Right ventricle myocardium inferior (tissue), 1 donor: ENCODE measurements around the gene NFKB1. TPM values are rescaled to one million over a fixed set of nuclear protein-coding genes. Genes with fewer than 3 reads are reported as not detected.

ENCODE experiments used
- ATAC-seq: fragments of 200-7000 bp; cut with Tn5 transposase; one replicate; pipeline ENCODE4 v1.9.1; 2020; ENCODE audit warnings: mild to moderate bottlenecking, moderate library complexity
- DNase-seq: peaks from one replicate; pipeline ENCODE4 v3.0.0; 2021; ENCODE audit errors: missing footprints
- intact Hi-C: fragments of 100-400 bp; cut with DNase I; formaldehyde crosslinking; loops from one replicate; pipeline ENCODE4 v1.11.0; 2022
- total RNA-seq: library from RNA; stranded (reverse); fragmentation: NEBNext Ultra II Directional; extraction: Animal tissue kit (Norgen Biotek cat#: 25700); gene quantifications from one replicate; pipeline ENCODE4 v1.2.1, GENCODE V29; 2021
- donor health status: DM: no; HTN: yes; CAD: no; lungs with severe emphysema.

Gene NFKB1
- total RNA-seq, 1 donor from 2014 or later: 20.6 TPM

DNA sequence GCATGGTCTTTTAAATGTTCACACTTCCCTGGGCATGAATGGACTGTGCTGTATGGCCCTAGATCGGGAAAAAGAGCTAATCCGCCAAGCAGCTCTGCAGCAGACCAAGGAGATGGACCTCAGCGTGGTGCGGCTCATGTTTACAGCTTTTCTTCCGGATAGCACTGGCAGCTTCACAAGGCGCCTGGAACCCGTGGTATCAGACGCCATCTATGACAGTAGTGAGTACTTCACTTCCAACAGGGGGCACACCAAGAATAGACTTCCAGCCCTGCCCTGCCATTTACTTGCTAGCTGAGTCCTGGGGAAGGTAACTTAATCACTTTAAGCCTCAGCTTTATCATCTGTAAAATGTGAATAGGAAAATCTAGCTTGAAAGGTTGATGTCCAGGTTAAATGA lies 77.7 kb downstream of the NFKB1 start:
- no peak for DNase-seq
- intact Hi-C loops: no loop called here
- ATAC-seq: no peak

DNA sequence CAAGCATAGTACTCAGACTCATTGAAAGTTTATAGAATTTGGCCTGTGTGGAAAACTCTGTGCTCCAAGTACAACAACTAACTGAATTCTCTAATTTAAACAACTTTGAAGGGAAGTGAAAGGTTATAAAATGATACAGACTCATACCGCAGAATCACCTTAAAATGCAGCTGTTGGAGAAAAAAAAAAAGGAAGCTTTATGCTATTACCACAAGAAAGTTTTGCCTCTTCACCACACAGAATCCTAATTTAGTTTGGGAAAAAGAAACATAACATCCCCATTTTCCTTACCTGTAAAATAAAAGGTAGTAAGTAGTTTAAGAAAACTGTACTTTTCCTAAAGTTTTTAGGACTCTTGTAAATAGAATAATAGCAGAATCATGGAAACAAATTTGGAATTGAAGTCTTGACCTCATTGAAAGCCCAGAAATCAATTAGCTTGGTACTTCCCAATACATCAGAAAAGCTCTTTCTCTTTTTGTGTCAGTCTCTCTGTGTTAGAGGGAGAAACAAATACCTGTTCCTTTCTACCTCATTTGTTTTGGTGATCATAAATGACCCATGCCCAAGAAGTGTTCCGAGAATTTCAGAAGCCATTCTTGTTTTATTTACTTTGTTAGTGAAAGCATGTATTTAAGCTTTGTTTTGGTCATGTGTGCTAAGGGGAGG lies 78.8 kb downstream of the NFKB1 start:
- intact Hi-C loops: no loop called here
- DNase-seq (no peak), ATAC-seq (no peak)

DNA sequence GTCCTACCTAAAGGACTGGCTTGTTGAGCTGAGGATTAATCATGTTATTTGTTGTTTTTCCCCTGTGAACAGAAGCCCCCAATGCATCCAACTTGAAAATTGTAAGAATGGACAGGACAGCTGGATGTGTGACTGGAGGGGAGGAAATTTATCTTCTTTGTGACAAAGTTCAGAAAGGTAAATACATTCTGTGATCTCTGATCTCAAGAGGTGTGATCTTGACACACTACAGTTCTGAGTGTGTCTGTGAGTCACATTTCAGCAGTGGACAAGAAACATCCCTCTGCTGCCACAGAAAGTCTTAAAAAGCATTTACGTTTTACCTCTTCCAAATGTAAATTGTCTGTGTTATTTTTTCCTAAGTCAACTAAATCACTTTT lies 79.3 kb downstream of the NFKB1 start:
- intact Hi-C loops: no loop called here
- no peak for DNase-seq
- ATAC-seq: no peak

DNA sequence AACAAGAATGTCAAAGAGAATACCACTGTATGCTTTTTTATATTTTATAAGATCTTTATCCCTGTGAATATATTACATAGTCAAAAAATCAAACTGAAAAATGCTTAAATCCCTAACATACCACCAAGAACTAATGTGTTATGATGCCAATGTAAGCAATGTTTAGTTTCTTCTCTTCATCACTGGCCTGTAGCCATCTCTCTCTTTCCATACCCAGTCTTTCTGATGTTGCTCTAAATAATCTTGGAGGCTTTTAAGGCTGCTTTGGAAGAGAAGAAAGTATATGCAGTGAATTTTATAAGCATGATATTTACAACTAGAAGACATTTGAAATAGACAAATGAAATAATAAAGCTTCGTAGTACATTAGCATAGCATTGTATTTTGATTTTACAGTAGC lies 82.9 kb downstream of the NFKB1 start:
- ATAC-seq (no peak), DNase-seq (no peak)
- intact Hi-C loops: no loop called here

DNA sequence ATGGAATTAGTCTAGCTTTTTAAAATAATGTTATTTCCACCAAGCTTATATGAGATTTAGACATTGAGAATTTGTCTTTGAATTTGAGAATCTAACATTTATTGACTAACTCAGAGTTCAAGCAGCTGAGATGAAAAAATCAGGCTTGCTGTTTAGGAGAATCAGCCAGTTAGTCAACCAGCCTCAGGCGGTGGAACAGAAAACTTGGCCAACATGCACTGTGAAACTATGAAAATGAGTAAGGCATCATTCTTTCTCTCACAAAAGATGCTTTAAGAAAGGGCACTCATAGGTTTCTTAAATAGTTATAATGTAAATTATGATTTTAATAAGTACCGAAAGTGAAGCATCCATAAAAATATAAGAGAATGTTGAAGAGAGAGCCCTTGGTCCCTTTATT lies 84.2 kb downstream of the NFKB1 start:
- intact Hi-C loops: no loop called here
- DNase-seq: no peak
- ATAC-seq: no peak

DNA sequence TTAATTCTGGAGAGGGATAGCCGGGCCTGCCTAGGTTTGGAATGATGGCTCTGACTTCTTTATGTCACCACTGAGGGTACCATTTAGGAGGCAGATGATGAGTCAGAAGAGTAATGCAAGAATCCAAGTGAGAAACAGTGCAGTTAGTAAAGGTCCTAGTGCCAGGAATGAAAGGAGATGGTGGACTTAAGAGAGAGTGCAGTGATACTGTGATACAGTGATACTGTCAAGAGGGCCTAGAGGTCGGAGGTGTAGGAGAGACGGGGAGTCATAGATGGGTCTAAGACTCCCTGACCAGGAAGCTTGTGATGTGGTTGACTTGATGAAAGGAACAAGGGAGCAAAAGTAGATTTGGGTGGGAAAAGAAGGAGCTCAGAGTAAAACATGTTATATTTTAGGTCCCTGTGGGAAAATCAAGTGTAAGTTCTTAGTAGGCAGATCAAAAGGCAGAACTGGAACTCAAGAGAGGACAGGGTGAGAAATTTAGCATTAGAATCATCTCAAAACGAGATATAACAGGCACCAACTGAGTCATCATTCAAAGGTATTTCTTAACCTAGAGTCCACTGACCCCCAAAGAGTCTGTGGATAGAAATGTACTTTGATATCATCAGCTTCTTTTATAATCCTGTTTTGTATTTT lies 85.0 kb downstream of the NFKB1 start:
- DNase-seq: no peak
- ATAC-seq: no peak
- intact Hi-C loops: no loop called here

DNA sequence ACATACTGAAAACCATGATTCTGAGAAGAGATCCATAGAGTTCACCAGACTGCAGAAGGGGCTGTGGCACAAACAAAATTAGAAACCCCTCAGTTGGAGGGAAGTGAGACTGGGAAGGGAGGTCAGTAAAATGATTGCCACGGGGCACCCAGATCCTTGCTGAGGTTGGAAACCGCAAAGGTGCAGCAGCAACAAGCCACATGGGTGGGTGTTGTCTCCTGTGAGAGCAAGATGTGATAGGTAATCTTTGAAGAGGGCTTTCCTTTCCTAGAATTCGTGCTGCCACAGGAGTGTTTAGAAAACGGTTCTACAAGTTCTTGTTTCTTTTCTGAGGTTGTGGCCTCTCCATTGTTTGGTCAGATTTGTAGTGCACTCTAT lies 85.5 kb downstream of the NFKB1 start:
- DNase-seq (no peak), ATAC-seq (no peak)
- intact Hi-C loops: no loop called here

DNA sequence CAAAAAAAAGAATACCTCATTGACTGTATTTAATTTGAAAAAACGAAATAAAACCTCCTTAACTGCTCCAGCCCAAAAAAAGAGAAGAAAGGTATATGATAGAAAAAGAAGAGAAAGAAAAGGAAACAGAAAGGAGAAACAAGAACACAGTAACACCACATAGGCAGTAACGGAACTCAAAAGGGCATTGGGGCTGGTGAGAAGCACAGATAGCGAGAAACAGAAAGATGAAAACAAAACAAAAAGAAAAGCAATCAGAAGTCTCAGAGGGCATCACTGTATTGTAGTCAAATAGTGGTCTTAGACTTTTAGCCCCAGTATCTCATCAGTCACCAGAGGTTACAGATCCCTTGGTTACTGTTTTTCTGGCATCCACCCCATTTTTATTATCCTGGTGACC lies 88.6 kb downstream of the NFKB1 start:
- intact Hi-C loops: no loop called here
- no peak for DNase-seq

DNA sequence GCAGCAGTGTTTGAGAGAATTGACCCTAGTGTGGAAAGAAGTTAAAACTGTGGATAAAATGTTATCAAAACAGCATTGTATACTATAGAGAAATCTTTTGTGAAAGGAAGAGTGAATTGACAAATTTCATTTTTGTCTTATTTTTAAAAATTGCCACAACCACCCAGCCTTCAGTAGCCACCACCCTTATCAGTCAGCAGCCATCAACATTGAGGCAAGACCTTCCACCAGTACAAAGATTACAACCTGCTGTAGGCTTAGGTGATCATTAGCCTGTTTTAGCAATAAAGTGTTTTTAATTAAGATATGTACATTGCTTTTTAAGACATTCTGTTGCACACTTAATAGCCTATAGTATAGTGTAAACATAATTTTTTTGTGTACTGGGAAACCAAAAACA lies 91.1 kb downstream of the NFKB1 start:
- DNase-seq (no peak), ATAC-seq (no peak)
- intact Hi-C loops: no loop called here

More for the DNA sequence above, 88.6 kb downstream of the NFKB1 start:
- no peak for ATAC-seq

DNA sequence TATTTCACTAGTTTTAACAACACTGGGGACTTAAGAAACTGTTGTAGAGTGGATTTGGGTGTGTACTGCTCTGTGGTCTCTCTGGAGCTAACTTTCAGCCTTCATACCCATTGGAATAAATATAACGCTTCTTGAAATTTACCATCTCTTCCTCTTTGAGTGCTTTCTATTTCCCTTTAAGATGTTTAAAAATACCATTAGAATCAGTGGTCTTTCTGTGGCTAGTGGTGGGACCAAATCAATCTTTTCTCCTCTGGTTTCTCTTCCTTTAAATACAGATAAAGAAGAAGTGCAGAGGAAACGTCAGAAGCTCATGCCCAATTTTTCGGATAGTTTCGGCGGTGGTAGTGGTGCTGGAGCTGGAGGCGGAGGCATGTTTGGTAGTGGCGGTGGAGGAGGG lies 92.0 kb downstream of the NFKB1 start:
- intact Hi-C loops: no loop called here
- DNase-seq: no peak
- no peak for ATAC-seq

DNA sequence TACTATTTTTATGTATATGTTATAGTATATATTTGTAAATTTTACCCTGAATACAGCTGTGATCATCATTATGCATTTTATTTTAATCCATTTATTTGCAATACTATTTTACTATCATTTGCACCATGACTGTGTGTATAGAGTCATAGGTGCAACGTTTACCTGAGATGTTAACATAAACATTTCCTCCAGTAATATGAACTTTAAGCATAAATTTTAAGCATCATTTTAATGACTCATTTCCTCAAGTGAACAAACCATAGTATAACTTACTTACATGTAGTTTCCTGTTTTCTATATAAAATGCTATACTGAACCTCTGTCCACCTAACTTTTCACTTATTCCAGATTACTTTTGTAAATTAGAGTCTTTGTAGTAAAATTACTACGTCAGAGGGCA lies 92.8 kb downstream of the NFKB1 start:
- no peak for ATAC-seq
- intact Hi-C loops: no loop called here
- no peak for DNase-seq

DNA sequence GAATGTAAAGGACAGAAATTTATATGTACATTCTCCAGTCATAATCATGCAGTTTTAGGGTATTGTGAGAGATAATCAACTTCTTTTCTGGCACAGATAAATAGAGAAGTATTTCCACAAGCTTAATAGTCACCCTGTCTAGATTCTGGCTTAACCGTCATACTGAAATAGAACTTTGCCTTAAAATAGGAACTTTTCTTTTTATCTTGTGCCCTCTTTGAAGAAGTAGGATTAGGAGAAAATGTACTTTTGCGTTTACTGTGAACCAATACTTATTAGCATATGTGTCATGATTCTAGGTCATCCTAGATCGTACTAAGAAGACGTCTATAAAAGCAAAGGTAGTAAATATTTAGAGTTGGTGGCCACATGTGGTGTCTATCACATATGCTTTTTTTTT lies 95.4 kb downstream of the NFKB1 start:
- DNase-seq (no peak), ATAC-seq (no peak)
- intact Hi-C loops: loop anchor here (5.0 kb wide), 1 partner anchor 94 kb away; the partner anchor contains the start of gene NFKB1

DNA sequence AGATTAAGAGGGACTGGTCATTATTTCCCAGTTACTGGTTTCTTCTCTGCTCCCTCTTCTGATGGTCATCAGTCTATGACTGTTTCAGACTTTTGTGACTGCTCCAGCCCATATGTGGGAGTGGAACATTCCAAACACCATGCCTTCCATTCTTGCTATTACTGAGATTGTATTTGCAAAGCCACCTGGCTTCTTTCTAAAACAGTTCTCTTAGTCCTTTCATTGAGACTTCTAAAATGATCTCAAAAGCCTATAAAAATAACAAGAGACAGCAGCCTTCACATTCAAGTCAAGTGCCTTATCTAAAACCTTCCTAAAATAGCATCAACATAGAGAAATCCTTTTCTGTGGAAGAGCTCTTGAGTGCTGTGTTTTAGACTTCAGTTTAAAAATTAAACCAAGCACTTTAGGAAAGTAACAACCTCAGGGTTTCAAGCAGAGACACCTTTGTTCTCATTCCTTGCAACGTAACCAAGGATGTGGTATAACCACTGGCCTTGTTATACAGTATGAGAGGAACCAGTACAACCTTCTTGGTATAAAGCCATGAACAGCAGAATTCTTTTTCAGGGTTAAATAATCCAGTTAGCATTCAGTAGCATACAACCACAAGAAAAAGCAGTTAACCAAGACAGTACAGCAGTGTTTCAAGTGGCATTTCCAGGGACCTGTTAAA lies 97.1 kb downstream of the NFKB1 start:
- DNase-seq (no peak), ATAC-seq (peak; percentile 48)
- intact Hi-C loops: loop anchor here (5.0 kb wide), 1 partner anchor 96 kb away; the partner anchor contains the start of gene NFKB1

DNA sequence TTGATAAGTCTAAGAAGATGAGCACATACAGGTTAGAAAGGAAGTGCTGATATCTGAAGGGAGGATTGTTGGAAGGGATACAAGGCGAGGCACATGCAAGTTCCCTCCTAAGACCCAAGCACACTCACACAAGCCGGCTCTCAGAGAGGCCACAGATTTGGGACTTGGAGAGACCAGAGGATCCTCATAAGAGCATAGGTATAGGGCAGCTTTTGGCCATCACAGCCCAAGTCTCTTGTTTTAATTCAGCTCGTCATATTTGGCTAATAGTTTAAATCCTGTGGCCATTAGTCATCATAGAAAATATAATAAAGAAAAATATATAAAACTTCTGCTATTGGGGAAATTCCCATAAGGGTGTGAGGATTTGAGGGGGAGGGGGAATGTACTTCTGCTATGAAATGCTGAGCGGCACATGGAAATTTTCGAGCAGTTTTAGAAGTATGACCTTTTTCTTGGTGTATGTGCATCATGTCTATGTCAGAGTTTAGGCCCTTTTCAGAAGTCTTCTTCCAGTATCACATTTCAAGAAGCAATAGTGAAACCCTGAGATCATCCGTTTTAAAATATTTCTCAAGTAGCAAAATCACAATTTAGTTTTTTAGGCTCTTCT lies 97.7 kb downstream of the NFKB1 start:
- DNase-seq (no peak), ATAC-seq (no peak)
- intact Hi-C loops: loop anchor here (5.0 kb wide), 1 partner anchor 97 kb away; the partner anchor contains the start of gene NFKB1

DNA sequence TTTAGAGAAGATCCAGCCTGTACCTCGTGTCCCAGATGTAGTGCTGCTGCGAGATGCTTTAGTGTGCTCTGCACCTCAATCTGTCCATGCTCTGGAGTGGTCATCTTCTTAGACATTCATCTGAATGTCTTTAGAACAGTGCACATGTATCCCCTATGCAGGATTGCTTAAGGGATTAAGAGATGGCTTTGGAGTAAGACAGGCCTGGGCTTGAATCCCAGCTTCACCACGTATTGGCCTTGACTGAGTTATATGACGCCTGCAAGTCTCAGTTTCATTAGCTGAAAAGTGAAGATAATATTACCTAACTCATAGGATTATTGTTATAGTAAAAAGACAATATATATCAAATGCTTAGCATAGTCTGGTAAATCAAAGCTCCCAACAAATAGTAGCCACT lies 98.3 kb downstream of the NFKB1 start:
- ATAC-seq (no peak), DNase-seq (no peak)
- intact Hi-C loops: loop anchor here (5.0 kb wide), 1 partner anchor 97 kb away; the partner anchor contains the start of gene NFKB1

DNA sequence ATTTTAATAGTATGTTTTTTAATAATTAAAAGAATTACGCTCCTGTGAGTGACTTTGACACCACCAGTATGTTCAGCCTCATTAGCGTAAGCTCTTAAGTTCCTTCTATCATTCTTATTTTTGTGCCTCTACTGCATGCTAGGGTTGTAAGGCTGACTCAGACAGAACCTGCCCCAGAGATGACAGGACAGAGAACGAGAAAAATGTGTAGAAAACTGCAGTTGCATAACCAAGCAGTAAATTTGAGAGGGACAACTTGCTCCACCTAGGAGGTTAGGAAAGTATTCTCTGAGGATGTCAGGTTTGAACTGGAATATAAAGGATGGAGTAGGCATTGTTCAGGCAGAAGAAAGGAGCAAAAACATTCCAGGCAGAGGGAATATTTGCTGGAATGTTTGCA lies 98.7 kb downstream of the NFKB1 start:
- intact Hi-C loops: loop anchor here (5.0 kb wide), 1 partner anchor 98 kb away; the partner anchor contains the start of gene NFKB1
- ATAC-seq (no peak), DNase-seq (no peak)

DNA sequence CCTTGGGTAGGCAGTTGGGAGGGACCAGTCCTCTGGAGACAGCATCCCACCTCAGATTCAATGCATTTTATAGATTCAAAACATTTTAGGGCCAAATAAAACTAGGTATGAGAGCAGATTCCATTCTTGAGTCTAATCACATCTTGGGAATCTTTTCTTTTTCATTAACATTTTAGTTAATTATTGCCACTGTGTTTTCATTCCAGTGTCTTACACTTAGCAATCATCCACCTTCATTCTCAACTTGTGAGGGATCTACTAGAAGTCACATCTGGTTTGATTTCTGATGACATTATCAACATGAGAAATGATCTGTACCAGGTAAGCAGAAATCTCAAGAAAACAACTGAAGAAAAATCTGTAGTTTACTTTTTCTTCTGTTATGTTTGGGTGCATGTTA lies 99.5 kb downstream of the NFKB1 start:
- intact Hi-C loops: no loop called here
- DNase-seq: no peak
- no peak for ATAC-seq

DNA sequence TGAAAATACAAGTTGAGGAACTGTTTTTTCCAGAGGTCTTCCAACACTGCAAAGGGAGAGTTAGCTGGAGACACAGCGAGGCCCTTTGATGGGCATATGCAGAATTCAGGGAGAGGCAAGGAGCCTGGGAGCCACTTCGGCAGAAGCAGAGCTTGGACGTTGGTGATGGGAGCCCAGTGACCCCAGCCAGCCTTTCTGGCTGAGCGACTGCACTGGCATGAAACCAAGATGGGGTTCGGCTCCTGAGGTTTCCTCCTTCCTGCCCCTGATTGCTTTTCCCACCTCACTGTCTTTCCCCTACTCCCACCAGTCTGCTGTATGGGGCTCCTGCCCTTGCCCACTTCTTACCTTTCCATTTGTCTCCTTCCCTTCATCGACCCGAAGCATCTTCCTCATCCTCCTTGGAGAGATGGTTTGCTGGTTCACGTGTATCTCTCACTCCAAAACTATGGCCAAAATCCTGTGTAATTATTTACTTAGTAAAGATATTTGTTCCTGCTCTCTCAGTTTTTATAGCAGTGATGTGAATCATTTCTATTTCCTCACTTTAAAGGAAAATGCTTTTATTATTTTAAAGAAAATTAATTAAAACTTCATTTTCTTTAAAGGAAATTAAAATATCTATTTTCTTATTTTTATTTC lies 100.5 kb downstream of the NFKB1 start:
- ATAC-seq (no peak), DNase-seq (no peak)
- intact Hi-C loops: no loop called here

DNA sequence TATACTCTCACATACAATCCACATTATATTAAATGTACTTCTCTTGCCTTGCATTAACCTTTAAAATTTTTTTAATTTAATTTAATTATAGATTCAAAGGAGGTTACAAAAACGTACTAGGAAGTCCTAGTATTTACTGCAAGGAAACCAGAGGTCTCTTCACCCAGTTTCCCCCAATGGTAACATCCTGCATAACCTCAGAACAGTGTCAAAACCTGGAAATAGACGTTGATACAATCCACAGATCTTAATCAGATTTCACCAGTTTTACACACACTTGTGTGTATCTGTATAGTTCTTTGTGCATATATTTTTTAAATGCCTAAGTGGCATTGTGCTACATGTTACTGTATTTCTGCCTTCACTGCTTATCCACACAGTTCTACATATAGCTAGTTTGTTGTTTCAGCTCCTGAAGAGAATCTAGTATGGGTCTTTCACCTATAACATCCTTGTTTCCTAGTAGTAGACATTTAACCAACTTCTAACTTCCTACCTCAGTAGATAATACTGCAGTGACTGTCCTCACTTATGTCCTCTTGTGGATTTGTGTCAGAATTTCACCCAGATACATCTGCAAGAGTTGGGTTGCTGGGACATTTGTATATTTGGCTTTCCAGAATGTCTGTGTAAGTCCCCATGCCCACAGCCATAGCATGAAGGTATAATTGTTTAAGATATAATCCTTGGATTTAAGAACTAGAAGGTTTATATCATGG lies 103.2 kb downstream of the NFKB1 start:
- ATAC-seq: no peak
- intact Hi-C loops: no loop called here
- no peak for DNase-seq
